Stimulated activated CD4-positive, alpha-beta T cell treated with anti-CD3 and anti-CD28 coated beads, TNF-alpha, amount 100 ng/mL, for 48 hours (primary cell): Measurements from ENCODE around the gene TOR1AIP2.
A peak's percentile ranks its signal among the peaks of the same experiment; 100 is the strongest.

Experiments used
- DNase-seq, 3 donors: peaks; one replicate each; pipeline ENCODE4 v3.0.0-alpha.2; 2020; ENCODE audit warnings: low read depth in 3 of 3

The TOR1AIP2 gene

GRCh38 chr1:179877586-179878265 lies at the start of gene TOR1AIP2:
Gene TOR1AIP2, minus strand, starts transcription at chr1:179877803. Its CDS starts 25,138 bp downstream, at chr1:179852665.
- peak; percentile 79 to 83 (median 81) for DNase-seq

- no peak for DNase-seq
These were observed 49.2 kb upstream of the TOR1AIP2 start for GRCh38 chr1:179926850-179927205.

GRCh38 chr1:179925922-179926849 lies 48.6 kb upstream of the TOR1AIP2 start:
- no peak for DNase-seq

GRCh38 chr1:179925302-179925701 lies 47.7 kb upstream of the TOR1AIP2 start:
- DNase-seq = no peak

GRCh38 chr1:179924268-179924667 lies 46.7 kb upstream of the TOR1AIP2 start:
- DNase-seq = no peak

- DNase-seq = no peak
These were observed 45.4 kb upstream of the TOR1AIP2 start for GRCh38 chr1:179923029-179923428.

GRCh38 chr1:179921981-179922872 lies 44.6 kb upstream of the TOR1AIP2 start:
- no peak for DNase-seq

- DNase-seq = no peak
These were observed 43.9 kb upstream of the TOR1AIP2 start for GRCh38 chr1:179921472-179921871.

- DNase-seq = no peak
These were observed 40.2 kb upstream of the TOR1AIP2 start for GRCh38 chr1:179917601-179918429.

- no peak for DNase-seq
These were observed 34.2 kb upstream of the TOR1AIP2 start for GRCh38 chr1:179911812-179912211.

GRCh38 chr1:179910934-179911333 lies 33.3 kb upstream of the TOR1AIP2 start:
- DNase-seq = no peak

GRCh38 chr1:179889589-179889988 lies 12.0 kb upstream of the TOR1AIP2 start:
- no peak for DNase-seq

GRCh38 chr1:179888071-179888470 lies 10.5 kb upstream of the TOR1AIP2 start:
- no peak for DNase-seq

GRCh38 chr1:179883745-179884138 lies 6.1 kb upstream of the TOR1AIP2 start:
- peak; percentile 40 to 51 (median 41) for DNase-seq

GRCh38 chr1:179883040-179883744 lies 5.6 kb upstream of the TOR1AIP2 start:
- no peak for DNase-seq

GRCh38 chr1:179882253-179883039 lies 4.8 kb upstream of the TOR1AIP2 start, which contains the start of gene TOR1AIP1:
Gene TOR1AIP1, plus strand, starts transcription at chr1:179882285. Its CDS starts 218 bp downstream, at chr1:179882503.
- peak; percentile 91 to 95 (median 94) for DNase-seq

GRCh38 chr1:179881642-179882252 lies 4.1 kb upstream of the TOR1AIP2 start:
- DNase-seq = peak in 1 of 3 donors; percentile 17

- no peak for DNase-seq
These were observed 2.2 kb upstream of the TOR1AIP2 start for GRCh38 chr1:179879797-179880196.

GRCh38 chr1:179876300-179876715 lies 1.3 kb downstream of the TOR1AIP2 start:
- no peak for DNase-seq
